ENCODE measurements around the gene EGFL7. TPM values are rescaled to one million over a fixed set of nuclear protein-coding genes. Genes with fewer than 3 reads are reported as not detected.

The EGFL7 gene
- total RNA-seq, 1 experiment from 2014 or later: 54.6 TPM

- Mint-ChIP-seq H3K27me3 (ENCODE audit: low read depth) (no peaks in the 10 kb centered on the region; the same call in 1 of the 2 replicates), H3K4me3 (no peak overlapping the region), H3K36me3 (no peaks in the 10 kb centered on the region), H3K4me1 (peaks cover 13% of the 10 kb centered on the region), H3K27ac (no peak overlapping the region), H3K9me3 (no peaks in the 10 kb centered on the region)
- POLR2A ChIA-PET: no interaction called here
- TF ChIP-seq PREB (CRISPR knock-in tag; IDR thresholded peaks at IDR 0.05; ENCODE audit: borderline replicate concordance) (no peak), CTCF (IDR thresholded peaks at IDR 0.05) (no peak), FOXJ3 (CRISPR knock-in tag; IDR thresholded peaks at IDR 0.05; ENCODE audit: borderline replicate concordance) (no peak), JUN (CRISPR knock-in tag; IDR thresholded peaks at IDR 0.05) (no peak), HMGA2 (CRISPR knock-in tag; IDR thresholded peaks at IDR 0.05) (no peak), CBFB (CRISPR knock-in tag; IDR thresholded peaks at IDR 0.05; ENCODE audit: low read depth) (no peak), NR3C1 (CRISPR knock-in tag; conservative IDR thresholded peaks at IDR 0.05; ENCODE audit: low read depth) (no peak), ARID4B (CRISPR knock-in tag; IDR thresholded peaks at IDR 0.05; ENCODE audit: borderline replicate concordance) (no peak), ZSCAN18 (CRISPR knock-in tag; IDR thresholded peaks at IDR 0.05) (no peak), ZNF423 (CRISPR knock-in tag; IDR thresholded peaks at IDR 0.05) (no peak), FOXK1 (CRISPR knock-in tag; IDR thresholded peaks at IDR 0.05) (no peak), SOX15 (CRISPR knock-in tag; IDR thresholded peaks at IDR 0.05) (no peak), NFYB (CRISPR knock-in tag; conservative IDR thresholded peaks at IDR 0.05; ENCODE audit: low read depth) (no peak), ZNF281 (CRISPR knock-in tag; IDR thresholded peaks at IDR 0.05) (no peak), RELA (CRISPR knock-in tag; IDR thresholded peaks at IDR 0.05; ENCODE audit: borderline replicate concordance) (no peak), ZNF138 (CRISPR knock-in tag; conservative IDR thresholded peaks at IDR 0.05) (no peak), MAX (CRISPR knock-in tag; IDR thresholded peaks at IDR 0.05) (no peak)
- CTCF ChIA-PET: interaction anchor here (1.3 to 4.9 kb wide), 4 partner anchors 9 to 205 kb away, joined by 3 to 44 read pairs (median 6); no protein-coding TSS in a partner anchor
- DNase-seq (ENCODE audit: low spot score) (no peak), ATAC-seq (no peak)
Observed at GRCh38 chr9:136692185-136693134, 29.7 kb downstream of the EGFL7 start.
